HEK293 (cell line): ENCODE results near the gene SEMA7A.

Experiments
- AEBP2 ChIP-seq: fragments of 450-650 bp; formaldehyde crosslinking; IDR thresholded peaks from 2 replicates; pipeline ENCODE4 v1.5.1; 2016; ENCODE audit warnings: missing biosample characterization, missing genetic modification characterization, borderline replicate concordance
- KLF10 ChIP-seq: fragments of 450-650 bp; IDR thresholded peaks from 2 replicates; pipeline ENCODE4 v1.5.1; 2018; ENCODE audit warnings: missing biosample characterization, mild to moderate bottlenecking, missing genetic modification characterization
- SP2 ChIP-seq: fragments of 450-650 bp; formaldehyde crosslinking; IDR thresholded peaks from 2 replicates; pipeline ENCODE4 v1.5.1; 2016; ENCODE audit warnings: missing biosample characterization, missing genetic modification characterization
- SP7 ChIP-seq: fragments of 450-650 bp; formaldehyde crosslinking; IDR thresholded peaks from 2 replicates; pipeline ENCODE4 v1.5.1; 2016; ENCODE audit warnings: missing biosample characterization, missing genetic modification characterization
- ZBTB11 ChIP-seq: fragments of 450-650 bp; formaldehyde crosslinking; conservative IDR thresholded peaks from 2 replicates; pipeline ENCODE4 v1.5.1; 2016; ENCODE audit warnings: low read depth, missing biosample characterization, missing genetic modification characterization
- ZBTB6 ChIP-seq: fragments of 450-650 bp; formaldehyde crosslinking; IDR thresholded peaks from 2 replicates; pipeline ENCODE4 v1.5.1; 2017; ENCODE audit warnings: missing biosample characterization, missing genetic modification characterization
- ZFP37 ChIP-seq: fragments of 450-650 bp; formaldehyde crosslinking; IDR thresholded peaks from 2 replicates; pipeline ENCODE4 v1.5.1; 2016; ENCODE audit warnings: missing biosample characterization, missing genetic modification characterization
- ZNF155 ChIP-seq: fragments of 450-650 bp; formaldehyde crosslinking; IDR thresholded peaks from 2 replicates; pipeline ENCODE4 v1.5.1; 2016; ENCODE audit warnings: missing biosample characterization, missing genetic modification characterization
- ZNF394 ChIP-seq: fragments of 450-650 bp; formaldehyde crosslinking; IDR thresholded peaks from 2 replicates; pipeline ENCODE4 v1.5.1; 2016; ENCODE audit warnings: missing biosample characterization, missing genetic modification characterization, mild to moderate bottlenecking, moderate library complexity, borderline replicate concordance
- ZNF513 ChIP-seq: fragments of 450-650 bp; IDR thresholded peaks from 2 replicates; pipeline ENCODE4 v1.5.1; 2018; ENCODE audit warnings: missing biosample characterization, missing genetic modification characterization
- ZNF514 ChIP-seq: fragments of 450-650 bp; formaldehyde crosslinking; IDR thresholded peaks from 2 replicates; pipeline ENCODE4 v1.5.1; 2016; ENCODE audit warnings: missing biosample characterization, missing genetic modification characterization
- ZNF518A ChIP-seq: fragments of 450-650 bp; formaldehyde crosslinking; conservative IDR thresholded peaks from 2 replicates; pipeline ENCODE4 v1.5.1; 2016; ENCODE audit warnings: low read depth, missing biosample characterization, missing genetic modification characterization
- ZNF549 ChIP-seq: fragments of 450-650 bp; IDR thresholded peaks from 2 replicates; pipeline ENCODE4 v1.5.1; 2018; ENCODE audit warnings: missing biosample characterization, missing genetic modification characterization, mild to moderate bottlenecking, inconsistent platforms, moderate library complexity
- ZNF555 ChIP-seq: fragments of 450-650 bp; formaldehyde crosslinking; conservative IDR thresholded peaks from 2 replicates; pipeline ENCODE4 v1.5.1; 2017; ENCODE audit warnings: missing biosample characterization, mild to moderate bottlenecking, missing genetic modification characterization, inconsistent platforms
- ZNF580 ChIP-seq: fragments of 450-650 bp; formaldehyde crosslinking; IDR thresholded peaks from 2 replicates; pipeline ENCODE4 v1.5.1; 2016; ENCODE audit warnings: missing biosample characterization, missing genetic modification characterization
- ZNF654 ChIP-seq: fragments of 450-650 bp; formaldehyde crosslinking; IDR thresholded peaks from 2 replicates; pipeline ENCODE4 v1.5.1; 2016; ENCODE audit warnings: low read depth, missing biosample characterization, missing genetic modification characterization
- ZSCAN30 ChIP-seq: fragments of 450-650 bp; IDR thresholded peaks from 2 replicates; pipeline ENCODE4 v1.5.1; 2018; ENCODE audit warnings: missing biosample characterization, mild to moderate bottlenecking, missing genetic modification characterization, moderate library complexity
- ZSCAN4 ChIP-seq: fragments of 450-650 bp; formaldehyde crosslinking; IDR thresholded peaks from 2 replicates; pipeline ENCODE4 v1.5.1; 2017; ENCODE audit warnings: missing biosample characterization, missing genetic modification characterization

The SEMA7A gene

GRCh38 chr15:74373731-74374647 is 59.8 kb downstream of the SEMA7A start (continued):
- TF ChIP-seq ZNF654 (tag by site-specific recombination) (peak; percentile 99), ZNF549 (tag by site-specific recombination) (no peak), ZBTB6 (tag by site-specific recombination) (peak; percentile 98), SP7 (tag by site-specific recombination) (peak; percentile 69), ZNF155 (no peak), ZNF518A (tag by site-specific recombination) (0 out of 2 replicates have a peak, but pooled peaks have one; percentile 27), AEBP2 (no peak), SP2 (tag by site-specific recombination) (peak; percentile 97), ZNF394 (tag by site-specific recombination) (0 out of 2 replicates have a peak, but pooled peaks have one; percentile 35), ZSCAN4 (tag by site-specific recombination) (peak; percentile 16; the same call in 1 of the 2 replicates), ZBTB11 (tag by site-specific recombination) (peak; percentile 48), ZNF513 (tag by site-specific recombination) (no peak), ZSCAN30 (tag by site-specific recombination) (peak; percentile 76), ZNF555 (tag by site-specific recombination) (no peak), ZFP37 (tag by site-specific recombination) (peak; percentile 93; the same call in 1 of the 2 replicates), ZNF580 (tag by site-specific recombination) (0 out of 2 replicates have a peak, but pooled peaks have one; percentile 39), KLF10 (tag by site-specific recombination) (0 out of 2 replicates have a peak, but pooled peaks have one; percentile 18), ZNF514 (tag by site-specific recombination) (no peak)
